ENCODE data around the gene CCR1. TPM values are rescaled to one million over a fixed set of nuclear protein-coding genes. Genes with fewer than 3 reads are reported as not detected.

The CCR1 gene
- total and polyA plus RNA-seq, 9 of the 15 experiments (the other 6 are each of a cell fraction or from before 2014, with no cell fraction given): not detected

DNA sequence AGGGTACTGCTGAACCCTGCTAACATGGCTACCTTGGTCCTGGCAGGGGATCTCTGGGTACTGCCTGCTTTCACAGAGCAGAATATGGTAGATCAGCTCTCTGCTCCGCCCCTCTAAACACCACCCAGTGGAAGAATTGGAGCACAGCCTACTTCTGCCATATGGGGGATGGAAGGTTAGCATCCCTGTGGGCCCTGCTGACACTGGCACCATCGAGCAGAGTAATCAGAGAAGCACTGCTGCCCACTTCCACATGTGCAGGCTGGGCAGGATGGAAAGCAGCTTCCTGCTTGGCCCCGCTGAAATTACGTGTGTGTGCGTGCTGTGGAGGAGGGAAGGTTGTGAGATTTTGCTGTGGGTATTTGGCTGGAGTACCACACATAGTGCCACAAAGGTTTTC lies 24.8 kb downstream of the CCR1 start (continued):
- TF ChIP-seq, protein P1, sequence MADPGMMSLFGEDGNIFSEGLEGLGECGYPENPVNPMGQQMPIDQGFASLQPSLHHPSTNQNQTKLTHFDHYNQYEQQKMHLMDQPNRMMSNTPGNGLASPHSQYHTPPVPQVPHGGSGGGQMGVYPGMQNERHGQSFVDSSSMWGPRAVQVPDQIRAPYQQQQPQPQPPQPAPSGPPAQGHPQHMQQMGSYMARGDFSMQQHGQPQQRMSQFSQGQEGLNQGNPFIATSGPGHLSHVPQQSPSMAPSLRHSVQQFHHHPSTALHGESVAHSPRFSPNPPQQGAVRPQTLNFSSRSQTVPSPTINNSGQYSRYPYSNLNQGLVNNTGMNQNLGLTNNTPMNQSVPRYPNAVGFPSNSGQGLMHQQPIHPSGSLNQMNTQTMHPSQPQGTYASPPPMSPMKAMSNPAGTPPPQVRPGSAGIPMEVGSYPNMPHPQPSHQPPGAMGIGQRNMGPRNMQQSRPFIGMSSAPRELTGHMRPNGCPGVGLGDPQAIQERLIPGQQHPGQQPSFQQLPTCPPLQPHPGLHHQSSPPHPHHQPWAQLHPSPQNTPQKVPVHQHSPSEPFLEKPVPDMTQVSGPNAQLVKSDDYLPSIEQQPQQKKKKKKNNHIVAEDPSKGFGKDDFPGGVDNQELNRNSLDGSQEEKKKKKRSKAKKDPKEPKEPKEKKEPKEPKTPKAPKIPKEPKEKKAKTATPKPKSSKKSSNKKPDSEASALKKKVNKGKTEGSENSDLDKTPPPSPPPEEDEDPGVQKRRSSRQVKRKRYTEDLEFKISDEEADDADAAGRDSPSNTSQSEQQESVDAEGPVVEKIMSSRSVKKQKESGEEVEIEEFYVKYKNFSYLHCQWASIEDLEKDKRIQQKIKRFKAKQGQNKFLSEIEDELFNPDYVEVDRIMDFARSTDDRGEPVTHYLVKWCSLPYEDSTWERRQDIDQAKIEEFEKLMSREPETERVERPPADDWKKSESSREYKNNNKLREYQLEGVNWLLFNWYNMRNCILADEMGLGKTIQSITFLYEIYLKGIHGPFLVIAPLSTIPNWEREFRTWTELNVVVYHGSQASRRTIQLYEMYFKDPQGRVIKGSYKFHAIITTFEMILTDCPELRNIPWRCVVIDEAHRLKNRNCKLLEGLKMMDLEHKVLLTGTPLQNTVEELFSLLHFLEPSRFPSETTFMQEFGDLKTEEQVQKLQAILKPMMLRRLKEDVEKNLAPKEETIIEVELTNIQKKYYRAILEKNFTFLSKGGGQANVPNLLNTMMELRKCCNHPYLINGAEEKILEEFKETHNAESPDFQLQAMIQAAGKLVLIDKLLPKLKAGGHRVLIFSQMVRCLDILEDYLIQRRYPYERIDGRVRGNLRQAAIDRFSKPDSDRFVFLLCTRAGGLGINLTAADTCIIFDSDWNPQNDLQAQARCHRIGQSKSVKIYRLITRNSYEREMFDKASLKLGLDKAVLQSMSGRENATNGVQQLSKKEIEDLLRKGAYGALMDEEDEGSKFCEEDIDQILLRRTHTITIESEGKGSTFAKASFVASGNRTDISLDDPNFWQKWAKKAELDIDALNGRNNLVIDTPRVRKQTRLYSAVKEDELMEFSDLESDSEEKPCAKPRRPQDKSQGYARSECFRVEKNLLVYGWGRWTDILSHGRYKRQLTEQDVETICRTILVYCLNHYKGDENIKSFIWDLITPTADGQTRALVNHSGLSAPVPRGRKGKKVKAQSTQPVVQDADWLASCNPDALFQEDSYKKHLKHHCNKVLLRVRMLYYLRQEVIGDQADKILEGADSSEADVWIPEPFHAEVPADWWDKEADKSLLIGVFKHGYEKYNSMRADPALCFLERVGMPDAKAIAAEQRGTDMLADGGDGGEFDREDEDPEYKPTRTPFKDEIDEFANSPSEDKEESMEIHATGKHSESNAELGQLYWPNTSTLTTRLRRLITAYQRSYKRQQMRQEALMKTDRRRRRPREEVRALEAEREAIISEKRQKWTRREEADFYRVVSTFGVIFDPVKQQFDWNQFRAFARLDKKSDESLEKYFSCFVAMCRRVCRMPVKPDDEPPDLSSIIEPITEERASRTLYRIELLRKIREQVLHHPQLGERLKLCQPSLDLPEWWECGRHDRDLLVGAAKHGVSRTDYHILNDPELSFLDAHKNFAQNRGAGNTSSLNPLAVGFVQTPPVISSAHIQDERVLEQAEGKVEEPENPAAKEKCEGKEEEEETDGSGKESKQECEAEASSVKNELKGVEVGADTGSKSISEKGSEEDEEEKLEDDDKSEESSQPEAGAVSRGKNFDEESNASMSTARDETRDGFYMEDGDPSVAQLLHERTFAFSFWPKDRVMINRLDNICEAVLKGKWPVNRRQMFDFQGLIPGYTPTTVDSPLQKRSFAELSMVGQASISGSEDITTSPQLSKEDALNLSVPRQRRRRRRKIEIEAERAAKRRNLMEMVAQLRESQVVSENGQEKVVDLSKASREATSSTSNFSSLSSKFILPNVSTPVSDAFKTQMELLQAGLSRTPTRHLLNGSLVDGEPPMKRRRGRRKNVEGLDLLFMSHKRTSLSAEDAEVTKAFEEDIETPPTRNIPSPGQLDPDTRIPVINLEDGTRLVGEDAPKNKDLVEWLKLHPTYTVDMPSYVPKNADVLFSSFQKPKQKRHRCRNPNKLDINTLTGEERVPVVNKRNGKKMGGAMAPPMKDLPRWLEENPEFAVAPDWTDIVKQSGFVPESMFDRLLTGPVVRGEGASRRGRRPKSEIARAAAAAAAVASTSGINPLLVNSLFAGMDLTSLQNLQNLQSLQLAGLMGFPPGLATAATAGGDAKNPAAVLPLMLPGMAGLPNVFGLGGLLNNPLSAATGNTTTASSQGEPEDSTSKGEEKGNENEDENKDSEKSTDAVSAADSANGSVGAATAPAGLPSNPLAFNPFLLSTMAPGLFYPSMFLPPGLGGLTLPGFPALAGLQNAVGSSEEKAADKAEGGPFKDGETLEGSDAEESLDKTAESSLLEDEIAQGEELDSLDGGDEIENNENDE (IDR thresholded peaks at IDR 0.05; ENCODE audit: low read depth, low read length): no peak
- TF ChIP-seq CHD1 (IDR thresholded peaks at IDR 0.05; ENCODE audit: low read length) (no peak), BRD9 (IDR thresholded peaks at IDR 0.05; ENCODE audit: low read depth, partially characterized antibody) (no peak), PTRF (tag; IDR thresholded peaks at IDR 0.05) (no peak), MEF2D (tag; conservative IDR thresholded peaks at IDR 0.05; ENCODE audit: low read depth) (no peak)

Measured in K562 (cell line).